DOHH2 (cell line): ENCODE measurements around the gene GALNT13.

Experiments
- H3F3A ChIP-seq: fragments of 200-600 bp; sonication (generic), shearing (Covaris generic); 2 replicates; pipeline ENCODE4 v1.6.0; 2016; ENCODE audit warnings: antibody characterized with exemption, mild to moderate bottlenecking; ENCODE audit not compliant: control insufficient read depth, insufficient read depth
- H3K27ac ChIP-seq: fragments of 200-600 bp; sonication (generic); 2 replicates; pipeline ENCODE4 v1.5.1; 2014; ENCODE audit warnings: low read depth, mild to moderate bottlenecking, low read length, moderate library complexity
- H3K27me3 ChIP-seq: fragments of 200-600 bp; sonication (generic); 2 replicates; pipeline ENCODE4 v1.6.1; 2014; ENCODE audit warnings: mild to moderate bottlenecking, low read length, mixed read lengths; ENCODE audit not compliant: control insufficient read depth
- H3K36me3 ChIP-seq: fragments of 200-600 bp; sonication (generic); 2 replicates; pipeline ENCODE4 v1.6.1; 2014; ENCODE audit warnings: mild to moderate bottlenecking, low read length, moderate library complexity, mixed read lengths; ENCODE audit not compliant: control insufficient read depth
- H3K4me1 ChIP-seq: fragments of 200-600 bp; sonication (generic); 2 replicates; pipeline ENCODE4 v1.6.1; 2014; ENCODE audit warnings: mild to moderate bottlenecking, low read length, mixed read lengths; ENCODE audit not compliant: control insufficient read depth
- H3K4me2 ChIP-seq: fragments of 200-600 bp; sonication (generic); 2 replicates; pipeline ENCODE4 v1.6.0; 2014; ENCODE audit warnings: mild to moderate bottlenecking, low read length, moderate library complexity
- H3K4me3 ChIP-seq: fragments of 200-600 bp; sonication (generic); 2 replicates; pipeline ENCODE4 v1.5.1; 2014; ENCODE audit warnings: mild to moderate bottlenecking, low read length, mixed read lengths
- H3K79me2 ChIP-seq: fragments of 200-600 bp; sonication (generic); 2 replicates; pipeline ENCODE4 v1.6.1; 2014; ENCODE audit warnings: mild to moderate bottlenecking, low read length, mixed read lengths; ENCODE audit not compliant: control insufficient read depth
- H3K9me2 ChIP-seq: fragments of 200-600 bp; sonication (generic); replicated peaks from 2 replicates; pipeline ENCODE4 v1.6.1; 2014; ENCODE audit warnings: mild to moderate bottlenecking, low read length, mixed read lengths; ENCODE audit not compliant: control insufficient read depth
- H3K9me3 ChIP-seq: fragments of 200-600 bp; sonication (generic); 2 replicates; pipeline ENCODE4 v1.6.1; 2014; ENCODE audit warnings: antibody characterized with exemption, low read length, mixed read lengths; ENCODE audit not compliant: control insufficient read depth, insufficient read depth
- H4K20me1 ChIP-seq: fragments of 200-600 bp; sonication (generic); 2 replicates; pipeline ENCODE4 v1.6.0; 2014; ENCODE audit warnings: low read depth, mild to moderate bottlenecking, antibody characterized with exemption, low read length, moderate library complexity; ENCODE audit not compliant: control insufficient read depth, insufficient read depth
- CTCF ChIP-seq: fragments of 200-600 bp; sonication (generic); IDR thresholded peaks from one replicate; pipeline ENCODE4 v1.5.1; 2014; ENCODE audit warnings: antibody characterized with exemption, mild to moderate bottlenecking, low read depth, low read length; ENCODE audit not compliant: poor library complexity, severe bottlenecking
- EZH2phosphoT487 ChIP-seq: fragments of 200-600 bp; sonication (generic); IDR thresholded peaks from 2 replicates; pipeline ENCODE4 v1.6.1; 2017; ENCODE audit warnings: borderline replicate concordance, mild to moderate bottlenecking, antibody characterized with exemption, low read length, moderate library complexity, mixed read lengths

GALNT13 gene

GRCh38 chr2:154097833-154098398 is 226.2 kb downstream of the GALNT13 start:
- Histone ChIP-seq H3K27me3 (no peaks in the 10 kb centered on the region), H3K4me2 (no peak overlapping the region), H3K9me3 (no peaks in the 10 kb centered on the region), H3K27ac (no peak overlapping the region), H3F3A (no peaks in the 10 kb centered on the region), H4K20me1 (no peaks in the 10 kb centered on the region), H3K79me2 (no peaks in the 10 kb centered on the region), H3K9me2 (no peaks in the 10 kb centered on the region), H3K4me3 (no peak overlapping the region), H3K4me1 (no peaks in the 10 kb centered on the region), H3K36me3 (no peaks in the 10 kb centered on the region)
- no peak for TF ChIP-seq CTCF
- TF ChIP-seq EZH2phosphoT487 = no peak

GRCh38 chr2:154120706-154121105 is 249.0 kb downstream of the GALNT13 start:
- H3K9me2 ChIP-seq = no peaks in the 10 kb centered on the region
- H3K27me3 ChIP-seq = no peaks in the 10 kb centered on the region
- no peaks in the 10 kb centered on the region for H3K36me3 ChIP-seq
- H3K9me3 ChIP-seq = no peaks in the 10 kb centered on the region
- no peak overlapping the region for H3K4me3 ChIP-seq
- no peaks in the 10 kb centered on the region for H3F3A ChIP-seq
- H3K79me2 ChIP-seq = no peaks in the 10 kb centered on the region
- H4K20me1 ChIP-seq = no peaks in the 10 kb centered on the region
- H3K4me1 ChIP-seq = no peaks in the 10 kb centered on the region
- H3K4me2 ChIP-seq = no peak overlapping the region
- TF ChIP-seq CTCF = no peak
- H3K27ac ChIP-seq = no peak overlapping the region

GRCh38 chr2:154125891-154126290 is 254.2 kb downstream of the GALNT13 start:
- Histone ChIP-seq H3F3A (no peaks in the 10 kb centered on the region), H3K36me3 (no peaks in the 10 kb centered on the region), H3K79me2 (no peaks in the 10 kb centered on the region), H3K4me3 (no peak overlapping the region), H3K9me3 (no peaks in the 10 kb centered on the region), H4K20me1 (no peaks in the 10 kb centered on the region), H3K4me1 (no peaks in the 10 kb centered on the region), H3K27me3 (no peaks in the 10 kb centered on the region), H3K27ac (no peak overlapping the region), H3K4me2 (no peak overlapping the region), H3K9me2 (no peaks in the 10 kb centered on the region)
- TF ChIP-seq CTCF (no peak), EZH2phosphoT487 (no peak)
